Measurements from ENCODE around the gene GOSR2.

- TF ChIP-seq CTCF (IDR thresholded peaks at IDR 0.05) = no peak
- TF ChIP-seq POLR2A (IDR thresholded peaks at IDR 0.05) = no peak
These were observed 48.1 kb upstream of the GOSR2 start for GRCh38 chr17:46874906-46875305.
